ENCODE results near the gene IRAK4.

DNA sequence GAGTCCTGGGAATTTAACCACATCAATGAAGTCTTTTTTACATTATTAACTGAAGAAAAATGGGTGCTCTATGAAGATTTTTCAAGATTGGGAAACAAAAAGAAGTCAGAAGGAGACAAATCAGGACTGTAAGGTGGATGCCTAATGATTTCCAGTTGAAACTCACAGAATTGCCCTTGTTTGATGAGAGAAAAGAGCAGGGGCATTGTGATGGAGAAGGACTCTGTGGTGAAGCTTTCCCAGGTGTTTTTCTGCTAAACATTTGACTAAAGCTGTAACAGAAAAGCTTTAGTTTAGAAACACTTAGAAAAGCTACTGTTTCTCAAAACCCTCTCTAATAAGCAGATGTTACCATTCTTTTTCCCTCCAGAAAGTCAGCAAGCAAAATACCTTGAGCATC lies 5.8 kb downstream of the IRAK4 start:
- TF ChIP-seq CTCF (IDR thresholded peaks at IDR 0.05; ENCODE audit: borderline replicate concordance, extremely low read depth, low read length, poor library complexity, severe bottlenecking) (no peak), EZH2 (IDR thresholded peaks at IDR 0.05; ENCODE audit: borderline replicate concordance, low read depth, low read length, severe bottlenecking) (no peak)

Measured in DND-41 (cell line).